Kidney capillary endothelial cell (primary cell): Measurements from ENCODE around the gene EPAS1.

Source experiments
- DNase-seq: peaks from one replicate; pipeline ENCODE4 v3.0.0-alpha.2; 2018; ENCODE audit warnings: low spot score

Gene EPAS1

GRCh38 chr2:46410273-46411244, 113.4 kb downstream of the EPAS1 start:
- no peak for DNase-seq

GRCh38 chr2:46411245-46411641, 114.0 kb downstream of the EPAS1 start:
- no peak for DNase-seq

- no peak for DNase-seq
Observed at GRCh38 chr2:46411985-46412384, 114.8 kb downstream of the EPAS1 start.

- no peak for DNase-seq
Observed at GRCh38 chr2:46413111-46413510, 115.9 kb downstream of the EPAS1 start.

GRCh38 chr2:46413631-46414030, 116.4 kb downstream of the EPAS1 start:
- DNase-seq, result no peak

- DNase-seq, result no peak
Observed at GRCh38 chr2:46414701-46415100, 117.5 kb downstream of the EPAS1 start.

- DNase-seq, result no peak
Observed at GRCh38 chr2:46416280-46416679, 119.1 kb downstream of the EPAS1 start.

GRCh38 chr2:46416739-46417403, 119.7 kb downstream of the EPAS1 start:
- DNase-seq, result no peak

GRCh38 chr2:46420945-46421344, 123.7 kb downstream of the EPAS1 start:
- DNase-seq, result no peak

- no peak for DNase-seq
Observed at GRCh38 chr2:46421361-46421760, 124.2 kb downstream of the EPAS1 start.

- DNase-seq, result no peak
Observed at GRCh38 chr2:46422717-46423394, 125.6 kb downstream of the EPAS1 start.

- no peak for DNase-seq
Observed at GRCh38 chr2:46424937-46425336, 127.7 kb downstream of the EPAS1 start.

- no peak for DNase-seq
Observed at GRCh38 chr2:46428911-46429436, 131.8 kb downstream of the EPAS1 start.

GRCh38 chr2:46430413-46430812, 133.2 kb downstream of the EPAS1 start:
- DNase-seq, result no peak

GRCh38 chr2:46430992-46431391, 133.8 kb downstream of the EPAS1 start:
- no peak for DNase-seq

- no peak for DNase-seq
Observed at GRCh38 chr2:46431481-46432235, 134.5 kb downstream of the EPAS1 start.

GRCh38 chr2:46434851-46435273, 137.7 kb downstream of the EPAS1 start:
- DNase-seq, result no peak

GRCh38 chr2:46435353-46435752, 138.1 kb downstream of the EPAS1 start:
- no peak for DNase-seq

- no peak for DNase-seq
Observed at GRCh38 chr2:46435796-46436360, 138.7 kb downstream of the EPAS1 start.
